Left lobe of liver (tissue), 2 donors: ENCODE measurements around the gene RUVBL1. TPM values are rescaled to one million over a fixed set of nuclear protein-coding genes. Genes with fewer than 3 reads are reported as not detected.
A peak's percentile ranks its signal among the peaks of the same experiment; 100 is the strongest.

Experiments
- ATAC-seq: fragments of 200-7000 bp; cut with Tn5 transposase; one replicate; pipeline ENCODE4 v1.9.1; 2020; ENCODE audit warnings: mild to moderate bottlenecking, moderate library complexity
- DNase-seq: peaks from one replicate; pipeline ENCODE4 v3.0.0-alpha.2; 2020; ENCODE audit warnings: low spot score
- total RNA-seq: library from RNA; stranded (reverse); gene quantifications from one replicate; pipeline ENCODE4 v1.2.1, GENCODE V29; 2021
- donor health status: DM: no; HTN: no; CAD: no; lungs with moderate emphysema.
- donor health status: DM: no; HTN: yes; CAD: no.

Gene RUVBL1
- total RNA-seq, 1 donor from 2014 or later, result 11.3 TPM

- ATAC-seq, result peak; percentile 95
- DNase-seq, result peak; percentile 74
Observed at GRCh38 chr3:128143496-128143895, 19.9 kb upstream of the RUVBL1 start.

DNA sequence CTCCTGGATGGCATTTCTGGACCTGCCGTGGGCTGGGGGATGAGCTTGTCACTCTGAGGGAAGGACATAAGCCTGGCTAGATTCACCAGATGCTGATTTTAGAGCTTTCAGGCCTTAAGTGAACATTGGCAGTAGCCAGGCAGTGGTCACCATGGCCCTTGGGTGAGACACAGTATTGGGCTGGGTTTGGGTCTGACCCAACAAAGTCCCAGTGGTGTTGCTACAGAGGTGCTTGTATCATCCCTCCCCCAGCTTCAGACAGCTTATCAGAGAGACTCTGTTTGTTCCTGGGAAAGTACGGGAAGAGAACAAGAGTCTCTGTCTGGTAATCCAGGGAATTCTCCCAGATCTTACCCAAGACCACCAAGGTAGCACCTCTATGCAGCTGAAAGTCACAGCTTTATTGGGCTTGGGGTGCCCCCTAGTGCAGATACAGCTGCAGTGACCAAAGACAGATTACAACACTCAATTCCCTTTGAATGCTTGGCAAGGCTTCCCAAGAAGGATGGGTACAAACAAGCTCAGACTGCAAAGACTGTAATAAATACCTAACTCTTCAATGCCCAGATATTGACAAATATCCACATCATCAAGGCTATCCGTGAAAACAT lies 9.8 kb upstream of the RUVBL1 start:
- ATAC-seq, result peak; percentile 80

DNA sequence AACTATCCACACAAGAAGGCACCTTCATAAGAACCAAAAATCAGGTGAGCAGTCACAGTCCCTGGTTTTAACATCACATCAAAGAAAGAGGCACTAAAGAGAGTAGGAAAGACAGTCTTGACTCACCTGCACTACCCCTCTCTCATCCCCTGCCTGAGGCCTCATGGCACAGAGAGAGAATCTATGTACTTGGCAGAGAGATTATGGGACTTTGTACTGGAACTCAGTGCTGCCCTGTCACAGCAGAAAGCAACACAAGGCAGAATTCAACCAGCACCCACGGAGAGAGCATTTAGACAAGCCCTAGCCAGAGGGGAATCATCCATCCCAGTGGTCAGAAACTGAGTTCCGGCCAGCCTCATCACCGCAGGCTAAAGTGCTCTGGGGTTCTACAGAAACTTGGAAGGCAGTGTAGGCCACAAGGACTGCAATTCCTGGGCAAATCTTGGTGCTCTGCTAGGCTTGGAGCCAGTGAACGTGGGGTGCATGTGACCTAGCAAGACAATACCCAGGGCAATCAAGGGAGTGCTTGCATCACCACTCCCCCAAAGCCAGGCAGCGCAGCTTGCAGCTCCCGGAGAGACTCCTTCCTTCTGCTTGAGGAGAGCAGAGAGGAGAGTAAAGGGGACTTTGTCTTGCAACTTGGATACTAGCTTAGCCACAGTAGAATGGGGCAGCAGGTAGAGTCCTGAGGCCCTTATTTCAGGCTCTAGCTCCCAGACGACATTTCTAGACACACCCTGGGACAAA lies 8.5 kb upstream of the RUVBL1 start:
- DNase-seq (no peak), ATAC-seq (peak; percentile 90)

More for the DNA sequence above, 9.8 kb upstream of the RUVBL1 start:
- DNase-seq, result peak; percentile 55

DNA sequence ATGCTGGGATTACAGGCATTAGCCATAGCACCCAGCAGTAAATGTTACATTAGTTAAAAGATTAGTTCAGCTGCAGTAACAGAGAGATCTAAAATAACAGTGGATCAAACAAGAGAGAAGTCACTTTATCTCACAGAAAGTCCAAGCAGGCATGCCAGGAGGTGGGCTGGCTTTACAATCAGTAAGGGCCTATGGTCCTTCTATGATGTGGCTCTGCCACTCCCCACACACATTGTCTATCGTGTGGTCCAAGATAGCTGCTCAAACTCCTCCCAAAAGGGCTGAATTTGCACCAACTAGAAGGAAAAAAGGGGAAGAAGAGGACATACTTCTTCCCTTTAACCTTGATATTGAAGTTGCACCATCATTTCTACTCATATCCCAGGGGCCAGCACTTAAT lies 4.6 kb upstream of the RUVBL1 start:
- ATAC-seq (no peak), DNase-seq (no peak)

DNA sequence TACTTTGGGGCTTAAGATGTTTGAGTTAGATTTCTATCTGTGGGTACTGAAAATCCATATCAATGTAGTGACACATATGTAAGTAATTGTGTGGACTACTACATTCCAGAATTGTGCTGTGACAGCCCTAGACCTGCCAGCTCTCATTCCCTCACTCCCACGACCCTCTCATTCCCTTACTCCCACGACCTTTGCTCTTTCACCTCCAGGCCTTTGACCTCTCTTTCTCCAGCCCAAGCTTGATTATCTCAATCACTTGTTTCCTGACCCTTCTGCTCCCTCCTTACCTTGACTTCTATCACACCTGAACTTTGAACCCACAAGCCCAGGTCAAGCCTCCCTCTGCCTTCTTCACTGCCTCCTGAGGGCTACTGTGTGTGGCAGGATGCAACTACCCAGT lies 3.6 kb upstream of the RUVBL1 start:
- ATAC-seq (no peak), DNase-seq (no peak)

GRCh38 chr3:128123156-128123537 lies 465 bp downstream of the RUVBL1 start:
- ATAC-seq (no peak), DNase-seq (no peak)

- ATAC-seq, result no peak
Observed at GRCh38 chr3:128122013-128122412, 1.6 kb downstream of the RUVBL1 start.

DNA sequence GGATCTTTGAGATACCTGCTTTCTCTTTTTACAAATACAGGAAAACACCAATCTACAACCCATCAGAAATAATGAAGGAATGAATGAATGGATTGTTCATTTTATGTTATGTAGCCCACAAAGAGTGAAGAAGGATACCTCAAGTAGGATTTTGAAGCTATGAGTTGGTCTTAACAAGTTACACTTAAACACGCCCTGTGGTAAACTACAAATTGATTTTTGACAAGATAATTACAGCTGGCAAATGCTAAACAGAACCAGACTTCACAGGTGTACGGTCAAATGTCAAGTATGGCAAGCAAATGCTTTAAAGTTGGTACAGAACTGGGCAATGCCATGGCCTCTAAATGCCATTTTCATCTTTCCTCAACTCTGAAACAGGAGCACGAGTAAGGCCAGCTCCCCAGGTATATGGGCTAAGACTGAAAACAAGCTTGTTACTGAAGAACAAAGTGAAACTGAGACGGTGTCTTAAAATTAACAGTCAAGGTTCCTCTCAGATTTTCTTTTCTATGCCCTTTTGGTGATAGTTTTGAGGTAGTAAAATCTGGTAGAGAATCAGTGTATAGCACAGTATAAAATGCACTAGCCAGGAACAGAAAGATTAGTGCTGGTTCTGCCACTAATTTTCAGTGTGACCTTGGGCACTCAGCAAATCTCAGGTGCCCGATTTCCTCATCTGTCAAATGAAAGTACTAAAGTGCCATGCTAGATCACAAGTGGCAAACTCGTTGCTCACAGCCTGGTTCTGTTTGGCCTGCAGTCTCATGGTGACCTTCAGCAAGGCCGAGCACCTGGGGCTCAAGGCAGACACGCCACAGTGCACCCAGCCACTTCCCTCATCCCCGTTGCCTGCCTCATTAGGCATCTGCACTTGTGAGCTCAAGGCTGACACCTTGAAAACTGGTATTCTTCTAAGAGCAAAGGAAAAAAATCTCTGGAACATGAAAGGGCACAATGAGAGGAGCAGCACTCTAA lies 9.5 kb downstream of the RUVBL1 start:
- ATAC-seq (peak; percentile 70), DNase-seq (no peak)

More at GRCh38 chr3:128122013-128122412, 1.6 kb downstream of the RUVBL1 start:
- no peak for DNase-seq

- DNase-seq (no peak), ATAC-seq (no peak)
Observed at GRCh38 chr3:128112357-128112968, 11.1 kb downstream of the RUVBL1 start.

- ATAC-seq, result no peak
- DNase-seq, result no peak
Observed at GRCh38 chr3:128111147-128111546, 12.5 kb downstream of the RUVBL1 start.

DNA sequence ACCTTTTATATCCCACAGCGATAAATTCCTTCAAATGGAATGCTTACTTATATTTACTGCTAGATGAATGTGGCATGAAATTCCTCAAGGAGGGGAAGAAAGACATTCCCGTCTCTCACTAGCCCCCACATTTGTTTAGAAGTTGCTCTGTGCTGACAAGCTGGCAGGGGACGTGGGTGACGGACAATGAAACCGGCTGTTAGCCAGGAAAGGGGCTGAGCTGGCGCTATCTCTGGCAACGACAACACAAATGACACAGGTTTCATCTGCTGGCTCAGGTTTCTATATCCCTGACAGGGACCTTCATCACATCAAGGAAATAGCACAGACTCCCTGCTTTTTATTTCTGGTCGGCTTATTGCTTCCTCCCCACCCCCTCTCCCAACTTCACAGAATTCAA lies 15.8 kb downstream of the RUVBL1 start:
- ATAC-seq (peak; percentile 93), DNase-seq (peak; percentile 71)

GRCh38 chr3:128103136-128103676 lies 20.4 kb downstream of the RUVBL1 start:
- ATAC-seq (no peak), DNase-seq (no peak)

DNA sequence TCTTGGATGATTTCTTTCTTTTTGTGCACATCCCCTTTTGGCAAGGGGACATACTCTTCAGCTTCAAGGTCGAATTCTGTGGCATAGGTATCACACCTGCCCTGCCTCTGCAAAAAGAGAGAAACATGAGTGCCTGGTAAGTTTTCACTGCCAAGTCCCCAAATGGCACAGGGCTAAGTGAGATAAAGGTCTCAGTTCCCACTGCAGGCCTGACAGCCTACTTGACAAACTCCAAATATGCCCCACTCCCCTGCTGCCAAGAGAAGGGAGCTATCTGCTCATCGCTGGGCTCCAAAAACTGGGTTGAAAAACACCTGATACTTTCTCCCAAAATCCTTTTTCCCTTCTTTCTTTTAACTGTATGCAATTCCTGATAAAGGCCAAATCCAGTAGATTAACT lies 23.0 kb downstream of the RUVBL1 start:
- DNase-seq (no peak), ATAC-seq (no peak)

DNA sequence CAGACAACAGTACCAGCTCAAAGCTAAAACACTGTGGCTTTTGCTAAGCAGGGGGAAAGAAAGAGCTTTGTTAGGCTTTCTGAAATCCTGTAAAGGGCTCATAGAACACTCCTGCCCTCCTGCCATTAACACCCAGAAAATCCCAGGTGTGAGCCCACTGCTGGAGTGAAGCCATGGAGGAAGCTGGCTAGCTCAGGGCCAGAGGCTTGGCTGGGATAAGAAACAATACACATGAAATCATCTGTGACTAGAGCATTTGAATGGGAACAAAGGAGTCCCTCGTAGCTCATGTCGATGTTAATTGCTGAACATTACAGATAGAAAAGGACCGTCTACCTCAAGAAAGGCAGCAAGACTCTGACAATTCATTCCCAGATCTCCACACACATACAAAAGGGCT lies 23.5 kb downstream of the RUVBL1 start:
- ATAC-seq, result no peak
- no peak for DNase-seq

- DNase-seq (no peak), ATAC-seq (peak; percentile 44)
Observed at GRCh38 chr3:128098234-128098633, 25.4 kb downstream of the RUVBL1 start.

DNA sequence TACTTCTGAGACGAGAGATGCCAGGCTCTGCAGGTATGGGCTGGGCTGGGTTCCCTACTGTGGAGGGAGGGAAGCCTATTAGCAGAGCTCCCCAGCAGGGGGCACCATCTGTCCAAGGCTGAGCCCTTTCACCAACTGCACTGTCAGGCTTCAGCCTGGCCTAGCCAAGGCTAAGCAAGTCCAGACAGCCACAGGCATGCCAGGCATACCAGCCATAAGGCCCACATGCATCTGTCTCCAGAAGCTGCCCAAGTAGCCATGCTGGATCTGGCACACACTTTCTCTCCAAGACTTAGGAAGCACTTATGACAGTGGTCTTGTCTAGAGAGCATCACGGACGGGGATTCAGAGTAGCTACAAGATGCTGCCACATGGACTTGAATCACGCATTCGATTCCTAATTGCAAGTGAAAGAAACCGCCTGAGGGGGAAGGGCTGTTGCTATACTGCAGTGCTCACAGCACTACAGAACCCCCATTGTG lies 28.3 kb downstream of the RUVBL1 start:
- ATAC-seq (peak; percentile 87), DNase-seq (peak; percentile 87)

- DNase-seq, result peak; percentile 88
- peak; percentile 88 for ATAC-seq
Observed at GRCh38 chr3:128094295-128095151, 29.1 kb downstream of the RUVBL1 start.

DNA sequence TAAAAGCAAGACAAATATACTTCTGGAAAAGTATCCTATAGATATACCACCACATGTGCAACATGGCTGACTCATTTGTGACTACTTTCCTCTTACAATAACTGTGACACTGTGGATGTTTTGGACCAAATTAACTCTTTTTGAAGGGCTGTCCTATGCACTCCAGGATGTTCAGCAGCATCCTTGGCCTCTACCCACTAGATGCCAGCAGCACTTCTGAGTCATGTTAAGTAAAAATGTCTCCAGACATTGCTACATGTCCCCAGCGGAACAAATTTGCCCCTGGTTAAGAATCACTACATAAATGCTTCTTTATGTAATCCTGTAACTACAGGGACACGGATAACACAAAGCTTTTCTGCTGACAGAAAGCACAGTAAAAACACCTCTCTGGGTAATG lies 32.0 kb downstream of the RUVBL1 start:
- DNase-seq (no peak), ATAC-seq (no peak)

DNA sequence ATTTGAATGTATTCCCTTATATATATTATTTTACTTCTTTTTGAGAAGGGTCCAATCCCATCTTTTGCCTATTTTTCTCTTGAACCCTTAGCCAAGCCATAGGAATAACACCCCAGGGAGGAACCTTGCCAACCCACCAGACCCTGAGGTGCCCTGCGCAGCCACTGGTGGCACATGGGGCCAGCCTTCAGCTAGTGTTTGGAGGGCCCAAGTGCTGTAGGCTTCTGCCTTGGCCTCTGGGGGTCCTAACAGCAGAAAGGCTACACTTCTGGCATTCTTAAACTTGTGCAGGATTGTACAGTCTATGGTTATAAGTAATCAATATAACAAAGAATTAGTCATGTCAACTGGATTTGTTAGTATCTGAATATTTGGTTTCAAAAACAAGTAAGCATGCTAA lies 34.5 kb downstream of the RUVBL1 start:
- DNase-seq (no peak), ATAC-seq (no peak)

DNA sequence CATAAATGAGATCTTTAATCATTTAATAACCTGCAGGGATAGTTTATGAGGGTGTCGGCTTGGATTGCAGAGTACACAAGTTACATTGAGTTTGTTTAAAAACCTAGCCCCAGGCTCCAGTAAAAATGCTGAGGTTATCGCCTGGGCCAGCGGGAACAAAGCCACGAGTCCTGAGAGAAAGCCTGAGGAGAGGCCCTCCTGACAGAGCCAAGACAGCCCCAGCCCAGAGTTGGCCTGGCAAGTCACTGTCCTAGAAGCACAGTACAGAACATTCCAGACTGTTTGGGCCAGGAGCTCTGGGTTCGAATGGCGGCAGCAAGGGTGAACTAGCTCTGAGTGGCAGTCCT lies 39.0 kb downstream of the RUVBL1 start:
- ATAC-seq, result peak; percentile 3
- no peak for DNase-seq
